Stomach smooth muscle (tissue), 2 donors: ENCODE measurements around the gene ATP1B2.

ENCODE experiments used
- H3K27ac ChIP-seq: one replicate; pipeline ENCODE4 v1.7.0; 2013; ENCODE audit warnings: mild to moderate bottlenecking, low read length, inconsistent platforms
- H3K27me3 ChIP-seq, 2 donors: one replicate each; pipeline ENCODE4 v1.7.0; 2013; ENCODE audit warnings: low read length in 2 of 2; ENCODE audit not compliant: insufficient read depth in 2 of 2, control insufficient read depth in 1 of 2
- H3K36me3 ChIP-seq, 2 donors: one replicate each; pipeline ENCODE4 v1.7.0; 2013; ENCODE audit warnings: low read length in 2 of 2; ENCODE audit not compliant: control insufficient read depth in 2 of 2, insufficient read depth in 2 of 2
- H3K4me1 ChIP-seq: one replicate; pipeline ENCODE4 v1.7.0; 2013; ENCODE audit warnings: low read length; ENCODE audit not compliant: control insufficient read depth, insufficient read depth
- H3K4me3 ChIP-seq, 2 donors: one replicate each; pipeline ENCODE4 v1.7.0; 2013; ENCODE audit warnings: low read length in 2 of 2
- H3K9ac ChIP-seq, 2 donors: one replicate each; pipeline ENCODE4 v1.7.0; 2013; ENCODE audit warnings: low read length in 2 of 2, mild to moderate bottlenecking in 1 of 2
- H3K9me3 ChIP-seq, 2 donors: one replicate each; pipeline ENCODE4 v1.7.0; 2013; ENCODE audit warnings: low read length in 2 of 2; ENCODE audit not compliant: control insufficient read depth in 2 of 2
- donor health status: healthy.
- donor health status: Pancreatic carcinoma.

ATP1B2 gene

DNA sequence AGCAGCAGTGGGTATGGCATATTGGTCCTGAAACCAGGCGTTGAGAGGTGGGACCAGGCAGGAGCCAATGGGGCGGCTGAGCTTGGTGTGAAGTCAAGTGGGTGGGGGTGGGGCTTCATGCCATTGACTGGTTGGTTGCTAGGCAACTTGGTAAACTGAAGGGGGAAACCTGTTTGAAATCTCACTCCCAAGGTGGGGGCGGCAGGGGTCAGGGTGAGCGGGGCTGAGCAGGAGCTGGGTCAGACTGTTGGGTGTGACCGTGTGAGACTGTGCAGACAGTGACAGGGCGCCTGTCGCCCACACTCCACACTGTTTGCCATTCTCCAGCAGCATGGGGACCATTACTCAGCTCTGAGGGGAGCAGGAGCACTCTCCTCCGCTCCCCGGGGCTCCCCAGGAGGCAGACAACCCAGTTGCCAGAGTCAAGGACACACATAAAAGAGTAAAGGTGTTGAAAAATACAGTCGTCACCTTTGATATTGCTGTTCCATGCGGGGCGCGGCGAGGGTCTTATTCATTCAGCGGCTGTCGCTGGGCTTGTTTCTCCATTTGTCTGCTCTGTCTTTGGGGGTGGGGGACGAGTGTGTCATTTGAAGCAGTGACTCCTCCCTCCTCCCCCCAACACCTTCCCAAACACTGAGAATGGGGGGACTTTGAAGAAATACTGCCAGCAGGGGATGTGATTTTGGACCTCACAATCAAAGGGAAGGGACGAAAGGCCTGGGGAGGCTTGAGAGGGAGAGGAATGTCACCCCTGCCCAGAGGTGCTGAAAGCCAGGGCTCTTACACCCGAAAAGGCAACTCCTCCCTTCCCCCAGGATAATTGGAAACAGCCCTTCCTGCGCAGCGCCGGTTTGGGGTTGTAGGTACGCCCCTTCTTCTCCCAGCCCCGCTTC, 53.1 kb downstream of the ATP1B2 start:
- H3K9ac ChIP-seq = no peak overlapping the region

DNA sequence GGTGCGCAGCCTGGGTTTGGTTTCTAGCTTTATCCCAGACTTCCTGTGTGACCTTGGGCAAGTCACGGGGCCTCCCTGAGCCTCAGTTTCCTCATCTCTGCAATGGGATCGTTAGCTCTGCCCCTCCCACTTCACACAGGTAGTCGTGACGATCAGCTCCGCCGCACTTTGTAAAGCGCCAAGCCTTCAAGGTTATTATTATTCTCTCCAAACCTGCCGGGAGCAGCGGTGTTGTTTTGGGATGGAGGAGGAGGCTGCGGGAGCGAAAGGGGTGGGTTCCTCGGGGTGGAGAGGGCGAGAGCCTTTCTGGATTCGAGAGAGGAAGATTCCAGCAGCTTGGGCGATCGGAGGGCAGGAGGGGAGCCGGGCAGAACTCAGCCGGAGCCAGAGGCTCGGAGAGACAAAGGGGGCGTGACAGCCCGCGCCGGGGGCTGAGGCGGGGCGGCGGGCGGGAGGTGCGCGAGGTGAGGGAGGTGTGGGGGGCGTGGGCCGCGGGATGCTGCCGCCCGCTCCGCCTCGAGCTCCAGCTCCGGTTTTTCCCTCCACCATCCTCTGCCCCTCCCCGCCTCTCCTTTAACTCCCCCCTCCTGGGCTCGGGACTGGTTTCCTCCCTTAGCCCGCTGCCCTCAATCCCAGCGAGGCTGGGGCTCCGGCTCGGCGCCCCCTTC, 54.0 kb downstream of the ATP1B2 start, which contains the start of gene EFNB3:
TSS of gene EFNB3 (plus strand) at position 602 of the 668 bp plus-strand sequence. CDS start 397 bp downstream, outside the sequence.
- no peak within 1 kb of the TSS for H3K9ac ChIP-seq
- H3K27me3 ChIP-seq = peaks cover 44 to 53% of the 10 kb centered on the region in 2 donors
- H3K27ac ChIP-seq = no peak within 1 kb of the TSS

More for the DNA sequence above, 53.1 kb downstream of the ATP1B2 start:
- Histone ChIP-seq H3K27me3 (peaks cover 42 to 49% of the 10 kb centered on the region in 2 donors), H3K36me3 (peaks cover 6 to 17% of the 10 kb centered on the region in 2 donors), H3K9me3 (no peaks in the 10 kb centered on the region), H3K4me3 (no peak overlapping the region), H3K27ac (no peak overlapping the region), H3K4me1 (peaks cover 16% of the 10 kb centered on the region)

DNA sequence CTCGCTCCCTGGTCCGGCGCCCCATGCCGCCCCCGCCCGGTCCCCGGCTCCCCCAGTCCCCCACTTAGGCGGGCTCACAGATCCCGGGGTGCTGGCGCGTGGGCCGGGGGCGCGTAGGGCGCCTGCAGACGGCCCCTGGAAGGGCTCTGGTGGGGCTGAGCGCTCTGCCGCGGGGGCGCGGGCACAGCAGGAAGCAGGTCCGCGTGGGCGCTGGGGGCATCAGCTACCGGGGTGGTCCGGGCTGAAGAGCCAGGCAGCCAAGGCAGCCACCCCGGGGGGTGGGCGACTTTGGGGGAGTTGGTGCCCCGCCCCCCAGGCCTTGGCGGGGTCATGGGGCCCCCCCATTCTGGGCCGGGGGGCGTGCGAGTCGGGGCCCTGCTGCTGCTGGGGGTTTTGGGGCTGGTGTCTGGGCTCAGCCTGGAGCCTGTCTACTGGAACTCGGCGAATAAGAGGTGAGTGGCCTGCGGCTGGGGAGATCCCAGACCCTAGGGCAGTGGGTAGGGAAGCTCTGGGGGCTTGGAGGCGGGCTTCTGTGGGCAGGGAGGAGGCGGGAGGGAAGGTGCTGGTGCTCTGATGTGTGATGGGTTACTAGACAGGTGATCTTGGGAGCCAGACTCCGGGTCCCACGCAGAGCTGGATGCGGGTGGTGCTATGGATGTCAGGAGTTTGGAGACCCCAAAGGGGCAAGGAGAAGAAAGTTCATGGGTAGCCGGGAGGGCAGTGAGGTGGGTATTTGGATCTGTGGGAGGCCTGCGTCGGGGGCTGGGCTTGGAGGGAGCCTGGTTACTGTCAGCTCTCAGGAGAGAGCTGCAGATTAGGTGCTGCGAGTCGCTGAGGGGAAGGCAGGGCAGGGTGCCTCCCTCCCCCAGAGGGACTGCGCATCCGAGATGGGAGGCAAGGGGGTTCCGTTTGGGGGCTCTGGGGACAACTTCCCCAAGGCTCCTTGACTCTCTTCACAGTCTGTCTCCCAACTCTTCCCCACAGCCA, 54.8 kb downstream of the ATP1B2 start:
- H3K4me3 ChIP-seq = no peak overlapping the region
- H3K36me3 ChIP-seq = peaks cover 6 to 17% of the 10 kb centered on the region in 2 donors
- no peak overlapping the region for H3K9ac ChIP-seq
- H3K27ac ChIP-seq = no peak overlapping the region
- H3K27me3 ChIP-seq = peaks cover 52 to 61% of the 10 kb centered on the region in 2 donors
- no peaks in the 10 kb centered on the region for H3K9me3 ChIP-seq
- H3K4me1 ChIP-seq = peaks cover 16% of the 10 kb centered on the region

More for the DNA sequence above, 54.0 kb downstream of the ATP1B2 start, which contains the start of gene EFNB3:
- Histone ChIP-seq H3K9me3 (no peaks in the 10 kb centered on the region), H3K36me3 (peaks cover 6 to 17% of the 10 kb centered on the region in 2 donors), H3K4me3 (peak within 1 kb of the TSS in 1 of 2 donors; percentile 55), H3K4me1 (peaks cover 16% of the 10 kb centered on the region)

DNA sequence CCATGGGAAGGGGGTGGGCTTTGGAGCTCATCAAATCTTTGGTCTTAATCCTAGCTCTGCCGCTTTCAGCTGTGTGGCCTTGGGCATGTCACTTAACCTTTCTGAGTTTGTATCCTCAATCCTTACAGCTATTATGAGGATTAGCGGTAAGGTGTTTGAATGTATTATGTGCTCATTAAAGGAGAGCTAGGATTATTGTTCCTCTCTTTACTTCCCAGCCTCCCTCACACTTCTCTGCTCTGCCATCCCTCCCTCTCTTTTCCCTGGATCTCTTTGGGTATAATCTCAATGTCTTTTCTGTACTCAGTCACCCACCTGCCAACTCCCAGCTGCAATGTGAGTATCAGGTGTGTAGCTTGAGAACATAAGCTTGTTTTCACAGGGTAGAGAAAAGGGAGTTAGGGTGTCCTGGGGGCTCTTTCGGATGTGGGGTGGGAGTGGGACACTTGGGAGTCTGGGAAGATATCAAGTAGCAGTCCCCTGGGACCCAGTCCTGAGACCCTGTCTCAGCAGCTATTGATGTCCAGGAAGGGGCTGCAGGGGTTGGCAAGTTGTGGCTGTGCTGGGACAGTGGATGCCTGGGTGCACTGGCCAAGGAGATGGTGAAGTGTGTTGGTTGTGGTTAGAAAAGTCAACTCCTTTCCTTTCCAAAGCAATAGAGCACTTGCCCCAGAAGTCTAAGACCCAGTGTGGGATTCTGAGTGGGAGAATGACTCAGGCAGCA, 56.1 kb downstream of the ATP1B2 start:
- Histone ChIP-seq H3K9ac (no peak overlapping the region), H3K36me3 (peaks cover under 1 to 11% of the 10 kb centered on the region in 2 donors), H3K27me3 (peaks cover 64 to 70% of the 10 kb centered on the region in 2 donors), H3K4me1 (peaks cover 16% of the 10 kb centered on the region), H3K9me3 (no peaks in the 10 kb centered on the region), H3K27ac (no peak overlapping the region), H3K4me3 (no peak overlapping the region)
